GM12891 (cell line): ENCODE results near the gene RABIF.

Experiments used
- PAX5 ChIP-seq: IDR thresholded peaks from 2 replicates; pipeline ENCODE4 v1.6.1; 2011; ENCODE audit warnings: low read length, moderate library complexity, mild to moderate bottlenecking; ENCODE audit not compliant: insufficient read depth, severe bottlenecking
- POLR2A ChIP-seq: IDR thresholded peaks from 2 replicates; pipeline ENCODE4 v1.6.1; 2011; ENCODE audit warnings: low read depth, low read length, control low read depth
- POLR2AphosphoS5 ChIP-seq: IDR thresholded peaks from 2 replicates; pipeline ENCODE4 v1.6.1; 2011; ENCODE audit warnings: low read depth, low read length, control low read depth
- SPI1 ChIP-seq: IDR thresholded peaks from 2 replicates; pipeline ENCODE4 v1.6.1; 2011; ENCODE audit warnings: low read depth, low read length, control low read depth
- TAF1 ChIP-seq: IDR thresholded peaks from 2 replicates; pipeline ENCODE4 v1.6.1; 2011; ENCODE audit warnings: low read depth, low read length, control low read depth

DNA sequence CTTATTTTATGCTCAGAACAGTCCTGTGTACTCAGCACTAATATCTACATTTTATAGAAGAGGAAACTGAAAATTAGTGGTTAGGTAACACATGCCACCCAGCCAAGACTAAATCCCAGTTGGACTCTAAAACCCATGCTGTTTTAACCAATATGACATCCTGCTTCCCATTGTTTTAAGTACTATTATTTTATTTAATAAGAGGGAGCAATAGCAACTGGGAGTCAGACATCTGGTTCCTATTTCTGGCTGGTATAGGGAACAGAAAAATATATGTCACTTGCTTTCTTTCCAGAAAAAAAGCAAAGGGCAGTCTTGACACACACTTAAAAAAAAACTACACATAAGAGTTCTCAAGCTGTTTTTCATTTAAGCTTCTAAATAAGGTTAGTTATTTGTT is 26.2 kb upstream of the RABIF start:
- TF ChIP-seq POLR2AphosphoS5, result no peak
- TF ChIP-seq POLR2A, result no peak
- no peak for TF ChIP-seq TAF1
- TF ChIP-seq PAX5, result no peak
- TF ChIP-seq SPI1, result no peak
